ENCODE measurements around the gene FILIP1L. TPM values are rescaled to one million over a fixed set of nuclear protein-coding genes. Genes with fewer than 3 reads are reported as not detected.

FILIP1L gene
- total and polyA plus RNA-seq, 2 of the 13 experiments (the other 11 are each of a cell fraction or from before 2014, with no cell fraction given) = 8.1 to 187 TPM

GRCh38 chr3:100088735-100089368 lies 25.4 kb downstream of the FILIP1L start:
- H4K20me1 ChIP-seq (ENCODE audit: insufficient read depth, low read length) = no peaks in the 10 kb centered on the region
- H3K79me2 ChIP-seq (ENCODE audit: insufficient read depth, low read length) = no peaks in the 10 kb centered on the region
- intact Hi-C loops (cut with micrococcal nuclease; ENCODE audit: unreplicated experiment) = no loop called here
- BruUV-seq (replicated peaks) = no TSS peak
- CTCF ChIA-PET (ENCODE audit: low intra/inter-chr PET ratio, low total read pairs) = no interaction called here
- no peaks in the 10 kb centered on the region for H3K36me3 ChIP-seq (replicated peaks in 1 of 2; ENCODE audit: control insufficient read depth in 1 of 2, insufficient read depth in 2 of 2, low read length in 2 of 2)
- in situ Hi-C loops (cut with HindIII; ENCODE audit: extremely low pct_ligation_motif_present, low pct_unique_long_range_greater_than_20kb) = no loop called here
- H3K27me3 ChIP-seq (ENCODE audit: control insufficient read depth in 1 of 2, insufficient read depth in 2 of 2, low read length in 2 of 2) = no peaks in the 10 kb centered on the region
- no peak overlapping the region for H3K4me3 ChIP-seq (replicated peaks in 1 of 3; ENCODE audit: insufficient read depth in 1 of 3, low read depth in 2 of 3, low read length in 3 of 3)
- no peaks in the 10 kb centered on the region for H3K9me3 ChIP-seq (ENCODE audit: low read length)
- FAIRE-seq (no peak), DNase-seq (ENCODE audit: low spot score) (peak; percentile 63), ATAC-seq (peak; percentile 71)
- no peak overlapping the region for H3K9ac ChIP-seq (ENCODE audit: insufficient read depth, low read depth, low read length)
- WGBS (ENCODE audit: low lambda C conversion rate) = 43% methylated on average over 2 of the region's 2 CpGs
- H3K27ac ChIP-seq (ENCODE audit: extremely low read length, insufficient read depth, low read length) = peak overlapping the region; percentile 60
- H3K4me2 ChIP-seq (ENCODE audit: low read depth, low read length) = peak overlapping the region; percentile 24; the same call in 1 of the 2 replicates
- peaks cover 46% of the 10 kb centered on the region for H3K4me1 ChIP-seq (ENCODE audit: insufficient read depth, low read length)
- H2AFZ ChIP-seq (ENCODE audit: low read length) = no peak overlapping the region
- POLR2A ChIA-PET = interaction anchor here (1.0 to 3.7 kb wide), 7 partner anchors 9 to 312 kb away, joined by 3 to 53 read pairs (median 6); partner anchors contain the start of genes LNP1 and TOMM70
- TF ChIP-seq BCL3 (CRISPR knock-in tag; IDR thresholded peaks at IDR 0.05) (no peak), ZNF7 (CRISPR knock-in tag; IDR thresholded peaks at IDR 0.05) (no peak), PHF20 (CRISPR knock-in tag; IDR thresholded peaks at IDR 0.05) (no peak), ZNF441 (CRISPR knock-in tag; IDR thresholded peaks at IDR 0.05; ENCODE audit: borderline replicate concordance) (no peak), THRA (CRISPR knock-in tag; IDR thresholded peaks at IDR 0.05; ENCODE audit: borderline replicate concordance) (no peak), JUND (CRISPR knock-in tag; IDR thresholded peaks at IDR 0.05) (no peak), NCOR1 (IDR thresholded peaks at IDR 0.05; ENCODE audit: borderline replicate concordance, low read length) (peak; percentile 34; the same call in 1 of the 2 replicates), SOX5 (CRISPR knock-in tag; IDR thresholded peaks at IDR 0.05; ENCODE audit: borderline replicate concordance) (peak; percentile 21; the same call in 1 of the 2 replicates), KDM4B (CRISPR knock-in tag; IDR thresholded peaks at IDR 0.05) (no peak), ARID3A (IDR thresholded peaks at IDR 0.05; ENCODE audit: low read depth, low read length) (peak; percentile 24), ZNF703 (CRISPR knock-in tag; IDR thresholded peaks at IDR 0.05; ENCODE audit: borderline replicate concordance) (no peak), ZNF367 (CRISPR knock-in tag; IDR thresholded peaks at IDR 0.05; ENCODE audit: borderline replicate concordance) (no peak), MED1 (CRISPR knock-in tag; IDR thresholded peaks at IDR 0.05) (peak; percentile 48; the same call in 1 of the 2 replicates), SOX6 (IDR thresholded peaks at IDR 0.05) (no peak), SOX6 (CRISPR knock-in tag; IDR thresholded peaks at IDR 0.05) (peak; percentile 21; the same call in 1 of the 2 replicates), ZNF639 (CRISPR knock-in tag; conservative IDR thresholded peaks at IDR 0.05) (no peak), ZNF431 (CRISPR knock-in tag; IDR thresholded peaks at IDR 0.05; ENCODE audit: borderline replicate concordance, low read depth) (no peak), MIXL1 (CRISPR knock-in tag; IDR thresholded peaks at IDR 0.05) (peak; percentile 28; the same call in 1 of the 2 replicates), ZNF572 (CRISPR knock-in tag; IDR thresholded peaks at IDR 0.05) (no peak), ZNF567 (CRISPR knock-in tag; IDR thresholded peaks at IDR 0.05; ENCODE audit: borderline replicate concordance) (no peak)

Data from HepG2 (cell line).